GM21360 (cell line): ENCODE measurements around the gene REPIN1.
A peak's percentile ranks its signal among the peaks of the same experiment; 100 is the strongest.

Experiments used
- ATAC-seq: cut with Tn5 transposase; IDR thresholded peaks from one replicate; pipeline ENCODE4 v1.9.1; 2021; ENCODE audit warnings: mild to moderate bottlenecking, moderate library complexity; ENCODE audit not compliant: unreplicated experiment

REPIN1 gene

GRCh38 chr7:150404805-150405583 lies 36.4 kb downstream of the REPIN1 start:
- peak; percentile 46 for ATAC-seq

DNA sequence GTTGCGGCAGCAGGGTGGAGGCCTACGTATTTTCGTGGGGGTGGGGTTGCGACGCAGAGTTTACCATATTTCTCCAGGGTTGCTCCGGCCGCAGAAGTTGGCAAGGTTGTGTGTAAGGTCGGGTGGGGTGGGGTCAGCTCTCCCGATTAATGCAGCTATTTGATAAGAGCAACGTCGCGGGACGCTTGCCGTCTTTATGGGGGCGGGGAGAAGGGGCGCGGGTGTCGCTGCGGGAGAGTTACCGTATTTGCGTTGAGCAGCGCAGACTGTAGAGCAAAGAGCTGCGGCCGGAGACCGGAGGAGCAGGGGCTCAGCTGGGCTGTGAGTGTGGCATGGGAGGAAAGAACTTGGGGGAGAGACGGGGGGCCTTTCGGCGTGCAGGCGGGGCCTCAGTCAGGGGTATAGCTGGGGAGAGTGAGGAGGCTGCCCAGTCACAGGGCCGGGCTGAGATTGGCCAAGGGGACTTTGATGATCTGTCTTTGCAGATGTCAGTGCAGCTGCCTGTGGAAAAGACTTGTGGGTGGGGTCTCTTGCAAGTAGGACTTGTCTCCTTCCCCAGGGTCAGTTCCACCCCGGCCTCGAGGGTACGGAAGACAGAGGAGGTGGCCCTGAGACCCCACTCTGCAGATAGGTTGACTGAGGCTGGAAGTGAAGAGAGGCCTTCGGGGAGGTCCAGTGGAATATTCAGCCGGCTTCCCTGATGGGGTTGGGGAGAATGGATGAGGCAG lies 37.1 kb downstream of the REPIN1 start:
- ATAC-seq, result no peak

GRCh38 chr7:150406312-150406566 lies 37.6 kb downstream of the REPIN1 start:
- no peak for ATAC-seq

- peak; percentile 44 for ATAC-seq
These were observed 38.2 kb downstream of the REPIN1 start for GRCh38 chr7:150406567-150407421.

DNA sequence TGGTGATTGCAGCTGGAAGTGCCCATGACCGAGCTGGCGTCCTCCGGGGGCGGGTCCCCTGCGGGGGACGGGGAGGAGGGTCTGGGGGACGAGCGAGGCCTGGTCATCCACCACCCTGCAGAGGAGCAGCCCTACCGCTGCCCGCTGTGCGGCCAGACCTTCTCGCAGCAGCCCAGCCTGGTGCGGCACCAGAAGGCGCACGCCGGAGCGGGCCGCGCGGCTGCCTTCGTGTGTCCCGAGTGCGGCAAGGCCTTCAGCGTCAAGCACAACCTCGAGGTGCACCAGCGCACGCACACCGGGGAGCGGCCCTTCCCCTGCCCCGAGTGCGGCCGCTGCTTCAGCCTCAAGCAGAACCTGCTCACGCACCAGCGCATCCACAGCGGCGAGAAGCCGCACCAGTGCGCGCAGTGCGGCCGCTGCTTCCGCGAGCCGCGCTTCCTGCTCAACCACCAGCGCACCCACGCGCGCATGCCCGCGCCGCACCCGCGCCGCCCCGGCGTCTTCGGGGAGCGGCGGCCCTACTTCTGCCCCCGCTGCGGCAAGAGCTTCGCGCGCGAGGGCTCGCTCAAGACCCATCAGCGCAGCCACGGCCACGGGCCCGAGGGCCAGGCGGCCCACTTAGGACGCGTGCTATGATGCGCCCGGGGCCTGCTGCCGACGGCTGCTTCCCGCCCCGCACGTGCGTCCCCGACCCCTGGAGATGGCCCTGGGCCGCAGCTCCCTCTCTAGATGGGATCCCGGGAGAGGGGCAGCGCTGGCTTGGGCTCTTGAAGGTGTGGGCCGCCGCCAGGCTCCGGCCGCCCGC lies 39.2 kb downstream of the REPIN1 start:
- ATAC-seq, result no peak

- ATAC-seq, result peak; percentile 37
These were observed 40.0 kb downstream of the REPIN1 start for GRCh38 chr7:150408393-150409299.

- no peak for ATAC-seq
These were observed 40.8 kb downstream of the REPIN1 start for GRCh38 chr7:150409300-150410030.

GRCh38 chr7:150410131-150410530 lies 41.5 kb downstream of the REPIN1 start:
- no peak for ATAC-seq

DNA sequence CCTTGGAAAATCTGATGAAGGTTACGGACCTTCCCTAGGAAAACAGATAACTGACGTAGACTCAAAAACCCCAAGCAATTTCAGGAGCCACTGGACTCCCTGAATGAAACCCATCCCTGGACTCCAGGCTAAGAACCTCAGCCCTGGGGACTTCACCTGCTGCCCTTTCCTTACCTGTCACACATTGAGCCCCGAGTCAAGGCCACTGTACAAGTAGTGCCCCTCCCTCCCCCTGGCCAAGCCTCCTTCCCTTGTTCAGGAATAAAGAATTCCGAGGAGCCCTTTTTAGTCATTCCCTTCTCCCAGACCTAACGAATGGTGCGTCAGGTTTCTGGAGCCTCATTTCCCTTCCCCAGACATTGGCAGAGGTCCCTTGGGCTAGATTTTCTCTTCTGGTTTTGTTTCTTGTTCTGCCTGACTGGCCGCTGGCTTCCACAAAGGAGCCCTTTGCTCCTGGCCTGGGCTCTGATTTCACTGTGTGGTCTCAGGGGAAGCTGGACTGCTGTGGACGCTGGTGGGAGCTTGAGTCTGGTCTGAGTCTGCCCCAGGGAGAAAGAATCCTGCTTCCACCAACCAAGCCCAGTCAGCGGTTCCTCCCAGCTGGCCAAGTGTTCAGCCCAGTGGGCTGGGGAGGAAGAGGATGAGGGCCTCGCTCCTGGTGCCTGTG lies 42.2 kb downstream of the REPIN1 start:
- no peak for ATAC-seq

- ATAC-seq, result no peak
These were observed 43.0 kb downstream of the REPIN1 start for GRCh38 chr7:150411606-150412005.

DNA sequence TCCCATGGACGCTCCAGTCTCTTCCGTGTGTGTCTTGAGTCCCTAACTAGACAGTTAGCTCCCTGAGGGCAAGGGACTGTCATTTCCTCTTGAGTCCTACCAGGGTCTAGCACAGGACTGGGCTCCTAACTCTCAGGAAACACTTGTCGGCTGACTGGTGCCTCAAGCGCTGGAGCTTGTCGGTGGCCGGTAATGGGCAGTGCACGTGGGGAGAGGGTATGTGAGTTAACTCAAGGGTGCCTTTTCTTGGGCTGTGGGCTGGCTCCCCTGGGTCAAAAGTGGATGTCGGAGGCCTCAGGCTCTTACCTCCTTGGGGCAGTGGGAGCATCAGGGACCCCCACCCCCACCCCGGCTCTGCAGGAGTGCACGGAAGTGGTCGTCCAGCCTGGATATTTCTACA lies 43.4 kb downstream of the REPIN1 start:
- no peak for ATAC-seq

DNA sequence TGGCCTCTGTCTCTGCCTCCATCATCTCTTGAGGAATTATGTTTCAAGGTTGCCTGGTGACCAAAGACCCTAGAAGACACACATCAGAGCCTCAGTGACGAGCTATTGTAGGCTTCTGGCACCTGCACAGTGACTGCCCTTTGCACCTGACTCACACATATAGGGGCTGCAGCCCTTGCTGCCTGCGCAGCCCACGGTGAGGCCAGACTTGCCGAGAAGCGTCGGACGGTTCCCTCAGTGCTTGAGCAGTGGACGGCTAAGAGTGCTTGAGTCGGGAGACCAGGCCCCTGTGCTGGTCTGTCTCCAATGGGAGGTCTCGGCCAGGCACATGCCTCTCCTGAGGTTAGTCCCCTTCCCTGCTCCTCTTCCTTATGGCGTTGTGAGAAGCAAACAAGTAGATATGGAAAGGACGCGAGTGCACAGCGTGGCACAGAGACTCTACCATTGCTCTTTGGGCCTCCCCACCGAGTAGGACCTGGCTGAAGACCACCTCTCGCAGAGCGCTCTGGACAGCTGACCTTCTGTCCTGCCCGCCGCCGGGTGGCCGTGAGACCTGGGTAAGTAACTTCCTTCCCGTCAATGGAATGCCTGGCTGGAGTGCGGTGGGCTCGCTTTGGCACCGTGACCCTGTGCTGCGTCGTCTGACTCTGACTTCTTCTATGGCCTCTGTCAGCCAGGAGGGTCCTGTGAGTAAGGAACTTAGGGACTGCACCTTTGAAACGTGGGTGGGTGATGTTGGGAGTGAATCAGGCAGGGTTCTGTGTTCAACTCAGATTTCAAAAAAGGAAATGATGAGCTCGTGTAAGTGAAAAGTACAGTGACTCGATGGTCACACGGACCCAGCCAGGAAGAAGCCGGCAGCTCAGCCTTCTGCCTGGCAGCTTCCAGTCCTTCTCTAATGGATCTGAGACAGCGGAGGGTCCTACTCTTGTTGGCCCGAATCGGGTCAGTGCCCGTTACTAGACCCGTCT lies 44.2 kb downstream of the REPIN1 start:
- ATAC-seq, result no peak

DNA sequence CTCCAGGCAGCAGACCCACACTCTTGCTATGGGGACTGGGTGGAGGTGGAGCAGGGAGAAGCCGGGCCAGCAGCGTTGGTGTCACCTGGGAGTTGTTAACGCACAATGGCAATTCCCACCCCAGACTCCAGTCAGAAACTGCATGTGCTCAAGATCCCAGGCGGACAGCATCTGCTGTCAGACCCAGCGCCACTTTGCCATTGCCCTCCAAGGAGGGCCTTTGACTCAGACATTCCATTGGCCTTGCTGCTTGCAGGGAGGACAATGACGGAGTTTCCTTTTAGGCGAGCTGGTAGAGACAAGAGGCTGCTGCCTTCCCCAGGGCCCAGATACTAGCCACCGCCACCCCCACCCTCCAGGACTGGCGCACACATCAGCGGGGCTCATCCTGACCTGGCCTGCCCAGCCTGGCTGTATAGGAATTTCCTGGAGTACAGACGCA lies 45.0 kb downstream of the REPIN1 start:
- no peak for ATAC-seq

- no peak for ATAC-seq
These were observed 46.8 kb downstream of the REPIN1 start for GRCh38 chr7:150415161-150416153.

DNA sequence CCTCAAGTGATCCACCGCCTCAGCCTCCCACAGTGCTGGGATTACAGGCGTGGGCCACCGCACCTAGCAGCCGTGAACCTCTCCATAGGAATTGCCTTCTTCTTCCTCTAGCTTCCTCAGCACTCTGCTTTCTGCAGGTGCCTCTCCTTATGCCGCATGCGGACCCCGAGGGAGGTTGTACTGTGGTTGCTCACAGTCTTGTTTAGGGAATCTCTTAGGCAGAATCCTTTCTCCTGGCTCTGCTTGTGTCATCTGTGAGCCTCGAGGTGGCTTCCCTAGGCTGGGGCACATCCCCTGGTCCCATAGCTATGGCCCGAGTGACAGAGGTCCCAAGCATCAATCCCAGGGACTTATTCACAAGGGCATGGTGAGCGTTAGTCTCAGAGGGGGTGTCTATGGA lies 48.6 kb downstream of the REPIN1 start:
- ATAC-seq, result no peak

DNA sequence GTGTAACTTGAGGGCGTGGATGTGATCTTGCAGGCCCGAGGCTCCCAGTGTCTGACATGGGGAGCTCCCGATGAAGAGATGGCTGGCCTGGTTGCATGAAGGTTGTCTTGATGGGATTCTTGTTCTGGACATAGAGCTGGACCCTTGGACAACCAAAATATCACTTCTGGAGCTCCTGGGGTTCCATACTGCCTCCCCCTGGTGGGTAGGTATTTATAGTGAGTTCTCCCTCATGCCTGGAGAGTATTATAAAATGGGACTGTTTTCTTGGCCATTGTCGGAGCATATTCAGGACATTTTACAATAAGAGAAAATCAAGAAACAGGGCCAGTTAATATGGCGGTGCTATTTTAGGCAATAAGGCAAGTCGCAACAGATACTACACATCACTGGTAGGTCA lies 49.2 kb downstream of the REPIN1 start:
- ATAC-seq, result no peak
